NCI-H748 (cell line): ENCODE measurements around the gene ASXL2.

Source experiments
- DNase-seq: peaks from one replicate; lab custom pipeline; 2025; ENCODE audit not compliant: unreplicated experiment; lab: John Stamatoyannopoulos, UW

Gene ASXL2

GRCh38 chr2:25808006-25808383, 70.3 kb downstream of the ASXL2 start:
- no peak for DNase-seq

DNA sequence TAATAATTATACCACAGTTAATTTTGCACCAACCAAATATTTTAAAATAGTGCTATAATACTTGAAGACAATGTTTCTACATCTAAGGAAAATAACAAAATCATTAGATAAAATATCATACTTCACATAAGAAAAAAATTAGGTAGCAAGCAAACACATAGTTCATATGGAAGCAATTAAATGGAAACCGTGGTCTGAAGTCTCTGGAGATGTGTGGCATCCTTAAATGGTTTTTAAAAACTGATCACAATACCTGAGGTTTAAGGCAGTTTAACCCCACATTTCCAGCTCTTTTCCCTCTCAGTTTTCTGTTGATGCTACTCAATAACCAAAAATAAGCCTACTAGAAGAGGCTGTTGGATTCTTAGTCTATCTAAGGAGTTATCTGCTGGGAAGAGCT, 71.3 kb downstream of the ASXL2 start:
- no peak for DNase-seq

GRCh38 chr2:25805987-25806386, 72.3 kb downstream of the ASXL2 start:
- DNase-seq, result no peak

- no peak for DNase-seq
Observed at GRCh38 chr2:25804338-25804737, 73.9 kb downstream of the ASXL2 start.

GRCh38 chr2:25799301-25799700, 79.0 kb downstream of the ASXL2 start:
- no peak for DNase-seq

DNA sequence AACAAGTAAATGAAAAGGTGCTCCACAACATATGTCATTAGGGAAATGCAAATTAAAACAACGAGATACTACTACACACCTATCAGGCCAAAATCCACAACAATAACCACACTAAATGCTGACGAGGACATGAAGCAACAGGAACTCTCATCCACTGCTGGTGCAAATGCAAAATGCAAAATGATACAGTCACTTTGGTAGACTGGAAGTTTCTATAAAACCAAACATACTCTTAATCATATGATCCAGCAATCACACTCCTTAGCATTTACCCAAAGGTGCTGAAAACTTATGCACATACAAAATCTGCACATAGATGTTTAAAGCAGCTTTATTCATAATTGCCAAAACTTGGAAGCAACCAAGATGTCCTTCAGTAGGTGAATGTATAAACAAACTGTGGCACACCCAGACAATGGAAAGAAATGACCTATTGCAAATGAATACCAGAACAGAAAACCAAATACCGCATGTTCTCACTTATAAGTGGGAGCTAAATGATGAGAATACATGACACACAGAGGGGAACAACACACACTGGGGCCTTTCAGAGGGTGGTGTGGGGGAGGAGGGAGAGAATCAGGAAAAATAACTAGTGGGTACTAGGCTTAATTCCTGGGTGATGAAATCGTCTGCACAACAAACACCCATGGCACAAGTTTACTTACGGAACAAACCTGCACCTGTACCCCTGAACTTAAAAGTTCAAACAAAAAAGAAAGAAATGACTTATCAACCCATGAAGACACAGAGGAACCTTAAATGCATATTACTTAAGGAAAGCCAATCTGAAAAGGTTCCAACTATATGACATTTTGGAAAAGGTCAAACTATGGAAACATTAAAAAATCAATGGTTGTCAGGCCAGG, 80.4 kb downstream of the ASXL2 start:
- no peak for DNase-seq

DNA sequence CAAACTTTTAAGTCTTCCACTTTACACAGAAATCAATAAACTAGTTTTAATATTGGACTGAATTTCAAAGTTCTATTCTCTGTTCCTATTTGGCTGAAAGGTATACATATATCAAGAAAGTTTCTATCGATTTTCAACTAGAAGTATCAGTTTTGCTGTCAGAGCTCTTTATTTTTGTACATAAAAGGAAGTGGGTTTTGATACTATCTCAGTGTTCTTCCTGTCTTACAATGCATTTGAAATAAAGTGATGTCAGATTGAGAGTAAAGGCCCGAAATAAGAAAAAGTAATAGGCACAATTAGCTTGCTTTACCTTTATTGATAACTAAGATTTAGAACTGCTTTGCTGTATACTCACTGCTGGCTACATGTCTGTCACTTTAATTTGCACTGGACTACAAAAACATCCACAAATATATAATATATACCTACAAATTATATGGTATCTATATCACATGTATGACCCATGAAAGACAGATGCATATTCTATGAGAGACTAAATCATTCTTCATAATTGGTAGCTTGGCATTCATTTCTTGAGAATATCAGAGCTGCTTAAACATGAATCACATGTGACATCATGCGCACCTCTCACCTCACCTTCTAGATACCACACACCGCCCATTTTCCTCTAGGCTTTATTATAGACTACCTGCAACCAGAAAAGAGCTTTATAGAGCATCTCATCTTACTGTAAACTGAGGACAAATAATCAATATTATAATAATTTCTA, 83.6 kb downstream of the ASXL2 start:
- DNase-seq, result no peak

- DNase-seq, result no peak
Observed at GRCh38 chr2:25790074-25790790, 88.1 kb downstream of the ASXL2 start.

DNA sequence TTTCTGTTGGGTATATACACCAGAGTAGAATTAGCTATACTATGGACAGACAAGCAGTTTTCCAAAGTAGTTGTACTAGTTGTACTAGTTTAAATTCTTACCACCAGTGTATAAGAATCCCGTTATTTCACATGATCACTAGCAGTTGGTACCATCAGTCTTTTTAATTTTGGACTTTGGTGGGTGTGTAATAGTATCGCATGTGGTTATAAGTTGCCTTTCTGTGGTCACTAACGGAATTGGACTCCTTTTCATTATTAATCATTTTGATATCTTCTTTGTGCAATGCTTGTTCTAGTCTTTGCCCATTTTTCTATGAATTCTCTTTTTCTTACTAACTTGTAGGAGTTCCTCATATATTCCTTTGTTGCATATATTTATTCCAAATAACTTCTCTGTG, 89.8 kb downstream of the ASXL2 start:
- no peak for DNase-seq

GRCh38 chr2:25787020-25787419, 91.3 kb downstream of the ASXL2 start:
- no peak for DNase-seq

- no peak for DNase-seq
Observed at GRCh38 chr2:25784404-25784803, 93.9 kb downstream of the ASXL2 start.

- DNase-seq, result no peak
Observed at GRCh38 chr2:25777077-25777476, 101.2 kb downstream of the ASXL2 start.

DNA sequence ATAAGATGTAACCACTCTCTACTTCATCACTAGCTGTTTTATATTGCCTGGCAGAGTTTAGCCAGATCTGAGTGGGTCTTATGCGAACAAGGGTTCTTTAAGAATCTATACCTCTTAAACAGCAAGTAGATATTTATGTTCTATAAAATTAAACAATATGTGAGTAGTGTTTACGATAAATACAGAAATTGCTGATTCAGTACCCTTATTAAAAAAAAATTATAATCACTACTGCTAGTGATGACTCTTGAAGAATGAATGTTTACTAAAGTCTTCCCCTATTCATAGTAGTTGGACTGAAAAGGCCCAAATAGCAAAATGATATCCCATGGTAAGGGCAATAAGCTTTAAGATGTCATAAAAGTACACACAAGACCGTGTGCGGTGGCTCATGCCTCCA, 106.2 kb downstream of the ASXL2 start:
- DNase-seq, result no peak

GRCh38 chr2:25763575-25763974, 114.7 kb downstream of the ASXL2 start:
- no peak for DNase-seq

DNA sequence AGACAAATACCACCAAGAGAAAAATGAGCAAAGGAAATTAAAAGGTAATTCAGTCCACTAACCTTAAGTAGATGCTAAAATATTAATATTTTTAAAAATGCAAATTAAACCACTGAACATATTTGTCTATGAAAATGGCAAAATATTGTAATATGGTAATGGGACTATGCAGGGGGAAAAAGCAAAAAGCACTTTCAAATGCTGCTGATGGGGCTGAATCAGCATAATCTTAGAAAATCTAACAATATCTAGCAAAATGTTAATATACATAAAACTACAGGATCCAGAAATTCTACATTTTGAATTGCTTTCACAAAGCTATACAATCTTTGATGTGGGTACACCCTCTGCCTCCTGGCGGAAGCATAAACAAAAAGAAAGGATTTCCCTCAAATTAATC, 118.0 kb downstream of the ASXL2 start:
- no peak for DNase-seq

- no peak for DNase-seq
Observed at GRCh38 chr2:25758348-25758747, 119.9 kb downstream of the ASXL2 start.

- no peak for DNase-seq
Observed at GRCh38 chr2:25757906-25758305, 120.4 kb downstream of the ASXL2 start.

GRCh38 chr2:25756536-25756935, 121.8 kb downstream of the ASXL2 start:
- no peak for DNase-seq

DNA sequence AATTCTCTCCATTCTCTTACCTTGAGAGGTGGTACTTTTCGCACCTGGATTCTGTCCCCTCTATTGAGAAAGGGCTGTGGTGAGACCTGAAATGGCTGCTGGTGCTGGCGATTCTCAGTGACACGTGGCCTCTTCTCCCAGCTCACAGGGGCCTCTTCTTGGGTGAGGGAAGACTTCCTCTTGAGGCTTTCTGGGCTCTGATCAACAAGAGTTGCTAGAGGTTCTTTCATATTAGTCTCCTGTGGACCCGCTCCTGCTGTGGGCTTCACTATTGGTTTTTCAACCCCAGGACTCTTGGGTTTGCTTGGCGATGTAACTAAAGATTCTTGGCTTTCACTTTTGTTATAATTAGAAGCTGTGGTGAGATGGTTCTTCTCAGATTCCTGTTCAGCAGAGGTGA, 128.6 kb downstream of the ASXL2 start:
- no peak for DNase-seq

- DNase-seq, result no peak
Observed at GRCh38 chr2:25744055-25744454, 134.2 kb downstream of the ASXL2 start.

- no peak for DNase-seq
Observed at GRCh38 chr2:25743132-25743830, 135.0 kb downstream of the ASXL2 start.
